Measurements from ENCODE around the gene PLPPR5.
"Not testable (repeated sequence)": the region's sequence is repeated elsewhere in the genome, so short reads cannot be mapped to it uniquely, and the experiment has no call there.

Gene PLPPR5

GRCh38 chr1:99004861-99005442 is at the start of gene PLPPR5:
Gene PLPPR5, minus strand, starts transcription at chr1:99004861. Its CDS starts 190 bp downstream, at chr1:99004671.
- DNase-seq (ENCODE audit: low spot score), result no peak

- DNase-seq (ENCODE audit: low spot score), result no peak
These were observed 47.1 kb upstream of the PLPPR5 start for GRCh38 chr1:99051611-99052283.

GRCh38 chr1:99049745-99050144 is 45.1 kb upstream of the PLPPR5 start:
- DNase-seq (ENCODE audit: low spot score), result no peak

- not testable (repeated sequence) for DNase-seq (ENCODE audit: low spot score)
These were observed 32.1 kb upstream of the PLPPR5 start for GRCh38 chr1:99036746-99037145.

- DNase-seq (ENCODE audit: low spot score), result no peak
These were observed 13.7 kb upstream of the PLPPR5 start for GRCh38 chr1:99018313-99018712.

- no peak for DNase-seq (ENCODE audit: low spot score)
These were observed 13.0 kb upstream of the PLPPR5 start for GRCh38 chr1:99017655-99018054.

GRCh38 chr1:99010679-99011078 is 6.0 kb upstream of the PLPPR5 start:
- no peak for DNase-seq (ENCODE audit: low spot score)

GRCh38 chr1:99007366-99007765 is 2.7 kb upstream of the PLPPR5 start:
- DNase-seq (ENCODE audit: low spot score), result no peak

GRCh38 chr1:99005537-99005942 is 879 bp upstream of the PLPPR5 start:
- no peak for DNase-seq (ENCODE audit: low spot score)

GRCh38 chr1:99004254-99004860 is 304 bp downstream of the PLPPR5 start:
- no peak for DNase-seq (ENCODE audit: low spot score)

- no peak for DNase-seq (ENCODE audit: low spot score)
These were observed 944 bp downstream of the PLPPR5 start for GRCh38 chr1:99003581-99004253.

- no peak for DNase-seq (ENCODE audit: low spot score)
These were observed 11.8 kb downstream of the PLPPR5 start for GRCh38 chr1:98992844-98993243.

- no peak for DNase-seq (ENCODE audit: low spot score)
These were observed 13.3 kb downstream of the PLPPR5 start for GRCh38 chr1:98991127-98992012.

- no peak for DNase-seq (ENCODE audit: low spot score)
These were observed 15.1 kb downstream of the PLPPR5 start for GRCh38 chr1:98989556-98989907.

- no peak for DNase-seq (ENCODE audit: low spot score)
These were observed 15.6 kb downstream of the PLPPR5 start for GRCh38 chr1:98988904-98989555.

GRCh38 chr1:98985687-98986086 is 19.0 kb downstream of the PLPPR5 start:
- DNase-seq (ENCODE audit: low spot score), result no peak

GRCh38 chr1:98981917-98982513 is 22.6 kb downstream of the PLPPR5 start:
- no peak for DNase-seq (ENCODE audit: low spot score)

GRCh38 chr1:98979463-98979862 is 25.2 kb downstream of the PLPPR5 start:
- DNase-seq (ENCODE audit: low spot score), result no peak

- DNase-seq (ENCODE audit: low spot score), result no peak
These were observed 28.9 kb downstream of the PLPPR5 start for GRCh38 chr1:98975810-98976209.

GRCh38 chr1:98975113-98975512 is 29.5 kb downstream of the PLPPR5 start:
- no peak for DNase-seq (ENCODE audit: low spot score)
